Measurements from ENCODE around the gene ZNF614.
"Not testable (repeated sequence)": the region's sequence is repeated elsewhere in the genome, so short reads cannot be mapped to it uniquely, and the experiment has no call there.

The ZNF614 gene

DNA sequence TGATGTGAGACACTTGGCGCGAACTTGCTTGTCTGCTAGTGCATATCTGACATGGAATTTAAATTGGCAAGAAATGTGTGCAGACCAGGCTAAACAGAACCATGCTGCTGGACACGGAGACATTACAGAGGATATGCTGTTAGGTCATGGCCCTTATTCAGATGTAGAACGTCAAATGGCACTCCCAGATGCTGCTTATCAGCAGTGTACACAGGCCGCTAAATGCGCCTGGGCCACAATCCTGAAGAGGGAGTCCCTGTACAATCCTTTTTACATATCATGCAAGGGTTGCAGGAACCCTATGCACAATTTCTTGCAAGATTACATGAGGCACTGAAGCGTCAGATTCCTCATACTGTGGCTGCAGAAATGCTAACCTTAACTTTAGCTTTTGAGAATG lies 50.8 kb downstream of the ZNF614 start:
- TF ChIP-seq GABPA (IDR thresholded peaks at IDR 0.05; ENCODE audit: low read depth) (no peak), POLR2AphosphoS5 (IDR thresholded peaks at IDR 0.05; ENCODE audit: low read depth) (no peak), SPI1 (IDR thresholded peaks at IDR 0.05; ENCODE audit: borderline replicate concordance, low read depth) (no peak)
- TF ChIP-seq, protein P1, sequence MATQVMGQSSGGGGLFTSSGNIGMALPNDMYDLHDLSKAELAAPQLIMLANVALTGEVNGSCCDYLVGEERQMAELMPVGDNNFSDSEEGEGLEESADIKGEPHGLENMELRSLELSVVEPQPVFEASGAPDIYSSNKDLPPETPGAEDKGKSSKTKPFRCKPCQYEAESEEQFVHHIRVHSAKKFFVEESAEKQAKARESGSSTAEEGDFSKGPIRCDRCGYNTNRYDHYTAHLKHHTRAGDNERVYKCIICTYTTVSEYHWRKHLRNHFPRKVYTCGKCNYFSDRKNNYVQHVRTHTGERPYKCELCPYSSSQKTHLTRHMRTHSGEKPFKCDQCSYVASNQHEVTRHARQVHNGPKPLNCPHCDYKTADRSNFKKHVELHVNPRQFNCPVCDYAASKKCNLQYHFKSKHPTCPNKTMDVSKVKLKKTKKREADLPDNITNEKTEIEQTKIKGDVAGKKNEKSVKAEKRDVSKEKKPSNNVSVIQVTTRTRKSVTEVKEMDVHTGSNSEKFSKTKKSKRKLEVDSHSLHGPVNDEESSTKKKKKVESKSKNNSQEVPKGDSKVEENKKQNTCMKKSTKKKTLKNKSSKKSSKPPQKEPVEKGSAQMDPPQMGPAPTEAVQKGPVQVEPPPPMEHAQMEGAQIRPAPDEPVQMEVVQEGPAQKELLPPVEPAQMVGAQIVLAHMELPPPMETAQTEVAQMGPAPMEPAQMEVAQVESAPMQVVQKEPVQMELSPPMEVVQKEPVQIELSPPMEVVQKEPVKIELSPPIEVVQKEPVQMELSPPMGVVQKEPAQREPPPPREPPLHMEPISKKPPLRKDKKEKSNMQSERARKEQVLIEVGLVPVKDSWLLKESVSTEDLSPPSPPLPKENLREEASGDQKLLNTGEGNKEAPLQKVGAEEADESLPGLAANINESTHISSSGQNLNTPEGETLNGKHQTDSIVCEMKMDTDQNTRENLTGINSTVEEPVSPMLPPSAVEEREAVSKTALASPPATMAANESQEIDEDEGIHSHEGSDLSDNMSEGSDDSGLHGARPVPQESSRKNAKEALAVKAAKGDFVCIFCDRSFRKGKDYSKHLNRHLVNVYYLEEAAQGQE (IDR thresholded peaks at IDR 0.05; ENCODE audit: insufficient replicate concordance, low read depth) = no peak
- TF ChIP-seq, protein P2, sequence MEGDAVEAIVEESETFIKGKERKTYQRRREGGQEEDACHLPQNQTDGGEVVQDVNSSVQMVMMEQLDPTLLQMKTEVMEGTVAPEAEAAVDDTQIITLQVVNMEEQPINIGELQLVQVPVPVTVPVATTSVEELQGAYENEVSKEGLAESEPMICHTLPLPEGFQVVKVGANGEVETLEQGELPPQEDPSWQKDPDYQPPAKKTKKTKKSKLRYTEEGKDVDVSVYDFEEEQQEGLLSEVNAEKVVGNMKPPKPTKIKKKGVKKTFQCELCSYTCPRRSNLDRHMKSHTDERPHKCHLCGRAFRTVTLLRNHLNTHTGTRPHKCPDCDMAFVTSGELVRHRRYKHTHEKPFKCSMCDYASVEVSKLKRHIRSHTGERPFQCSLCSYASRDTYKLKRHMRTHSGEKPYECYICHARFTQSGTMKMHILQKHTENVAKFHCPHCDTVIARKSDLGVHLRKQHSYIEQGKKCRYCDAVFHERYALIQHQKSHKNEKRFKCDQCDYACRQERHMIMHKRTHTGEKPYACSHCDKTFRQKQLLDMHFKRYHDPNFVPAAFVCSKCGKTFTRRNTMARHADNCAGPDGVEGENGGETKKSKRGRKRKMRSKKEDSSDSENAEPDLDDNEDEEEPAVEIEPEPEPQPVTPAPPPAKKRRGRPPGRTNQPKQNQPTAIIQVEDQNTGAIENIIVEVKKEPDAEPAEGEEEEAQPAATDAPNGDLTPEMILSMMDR (IDR thresholded peaks at IDR 0.05; ENCODE audit: insufficient read depth, low read length) = no peak
- DNase-seq (ENCODE audit: low read depth in 1 of 2, low spot score in 1 of 2) = no peak
- H3K4me3 ChIP-seq (replicated peaks; ENCODE audit: insufficient read depth, low read length) = no peak overlapping the region
- no peak overlapping the region for H3K27ac ChIP-seq (replicated peaks)
- H3K27me3 ChIP-seq (ENCODE audit: insufficient read depth, poor library complexity, severe bottlenecking) = no peaks in the 10 kb centered on the region

DNA sequence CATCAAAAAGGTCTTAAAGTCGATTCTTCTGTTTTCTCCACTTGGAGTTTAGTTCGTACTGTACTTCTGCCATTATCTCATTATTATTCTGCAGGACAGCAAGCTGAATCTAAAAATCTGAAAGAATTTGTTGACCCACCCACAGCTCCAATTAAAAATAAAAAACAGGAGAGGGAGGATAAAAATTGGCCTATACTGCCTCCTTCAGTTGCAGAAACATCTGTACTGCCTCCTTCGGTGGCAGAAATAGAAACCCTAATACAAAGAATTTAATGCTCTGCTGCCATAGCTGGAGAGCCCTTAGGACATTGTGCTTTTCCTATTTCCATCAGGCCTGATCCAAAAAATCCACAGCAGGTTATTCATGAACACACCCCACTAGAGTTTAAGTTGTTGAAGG lies 51.3 kb downstream of the ZNF614 start:
- DNase-seq (ENCODE audit: low read depth in 1 of 2, low spot score in 1 of 2) = no peak
- TF ChIP-seq SPI1 (IDR thresholded peaks at IDR 0.05; ENCODE audit: borderline replicate concordance, low read depth) = no peak
- Histone ChIP-seq H3K27me3 (ENCODE audit: insufficient read depth, poor library complexity, severe bottlenecking) (no peaks in the 10 kb centered on the region), H3K4me3 (replicated peaks; ENCODE audit: insufficient read depth, low read length) (no peak overlapping the region), H3K27ac (replicated peaks) (no peak overlapping the region)

DNA sequence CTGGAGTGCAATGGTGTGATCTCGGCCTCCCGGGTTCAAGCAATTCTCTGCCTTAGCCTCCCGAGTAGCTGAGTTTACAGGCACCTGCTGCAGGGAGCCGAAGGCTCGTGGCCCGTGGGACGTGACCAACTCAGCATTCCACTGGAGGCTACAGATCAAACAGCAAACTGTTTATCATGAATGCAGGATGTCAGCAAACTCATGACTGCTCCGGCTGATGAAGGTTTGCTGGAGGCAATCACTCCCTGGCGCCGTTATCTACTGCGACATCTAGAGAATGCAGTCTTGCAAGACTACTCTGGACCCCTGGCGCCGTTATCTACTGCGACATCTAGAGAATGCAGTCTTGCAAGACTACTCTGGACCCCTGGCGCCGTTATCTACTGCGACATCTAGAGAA lies 52.4 kb downstream of the ZNF614 start:
- not testable (repeated sequence) for H3K4me3 ChIP-seq (replicated peaks; ENCODE audit: insufficient read depth, low read length); H3K27ac ChIP-seq (replicated peaks); H3K27me3 ChIP-seq (ENCODE audit: insufficient read depth, poor library complexity, severe bottlenecking); DNase-seq (ENCODE audit: low read depth in 1 of 2, low spot score in 1 of 2)

DNA sequence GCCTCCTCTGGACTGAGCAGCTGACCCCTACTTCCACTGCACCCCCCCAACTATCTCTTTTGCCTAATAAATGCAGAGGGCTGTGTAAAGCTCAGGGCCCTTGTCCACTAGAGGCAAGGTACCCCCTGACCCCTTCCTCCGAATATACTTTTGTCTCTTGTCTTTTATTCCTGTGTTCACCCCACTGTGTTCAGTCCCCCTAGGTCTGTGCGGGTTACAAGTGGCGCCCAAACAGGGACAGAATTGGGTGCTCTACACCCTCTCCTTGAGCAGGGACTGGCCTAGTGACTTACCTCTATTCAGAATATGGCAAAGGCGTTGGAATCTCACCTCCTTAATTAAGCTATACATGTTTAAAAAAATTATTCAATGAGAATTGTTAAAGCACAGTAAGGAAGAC lies 56.6 kb downstream of the ZNF614 start:
- TF ChIP-seq, protein P2 (IDR thresholded peaks at IDR 0.05; ENCODE audit: insufficient read depth, low read length) = no peak
- TF ChIP-seq, protein P1 (IDR thresholded peaks at IDR 0.05; ENCODE audit: insufficient replicate concordance, low read depth) = no peak
- no peak overlapping the region for H3K27ac ChIP-seq (replicated peaks)
- DNase-seq (ENCODE audit: low read depth in 1 of 2, low spot score in 1 of 2) = peak; percentile 7 to 22
- no peaks in the 10 kb centered on the region for H3K27me3 ChIP-seq (ENCODE audit: insufficient read depth, poor library complexity, severe bottlenecking)
- no peak overlapping the region for H3K4me3 ChIP-seq (replicated peaks; ENCODE audit: insufficient read depth, low read length)

DNA sequence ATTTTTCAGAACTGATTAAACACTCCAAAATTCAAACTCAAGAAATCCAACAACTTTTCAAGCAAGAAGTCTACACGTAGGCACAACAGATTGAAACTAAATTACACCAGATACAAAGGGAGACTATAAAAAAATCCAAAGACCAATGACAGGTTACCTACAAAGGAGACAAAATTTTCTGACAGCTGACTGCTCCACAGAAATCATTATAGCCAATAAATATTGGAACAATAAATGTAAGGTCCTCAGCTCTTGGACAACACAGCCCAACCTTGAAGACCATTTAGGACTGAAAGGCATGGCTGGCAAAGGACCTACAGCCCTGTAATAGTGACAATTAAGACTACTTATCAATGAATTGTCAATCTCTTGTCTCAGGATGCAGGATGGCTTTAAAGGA lies 57.5 kb downstream of the ZNF614 start:
- TF ChIP-seq GABPA (IDR thresholded peaks at IDR 0.05; ENCODE audit: low read depth) (no peak), POLR2AphosphoS5 (IDR thresholded peaks at IDR 0.05; ENCODE audit: low read depth) (no peak), SPI1 (IDR thresholded peaks at IDR 0.05; ENCODE audit: borderline replicate concordance, low read depth) (no peak)
- TF ChIP-seq, protein P2 (IDR thresholded peaks at IDR 0.05; ENCODE audit: insufficient read depth, low read length) = no peak
- TF ChIP-seq, protein P1 (IDR thresholded peaks at IDR 0.05; ENCODE audit: insufficient replicate concordance, low read depth) = no peak
- DNase-seq (ENCODE audit: low read depth in 1 of 2, low spot score in 1 of 2) = no peak
- H3K27ac ChIP-seq (replicated peaks) = no peak overlapping the region
- no peaks in the 10 kb centered on the region for H3K27me3 ChIP-seq (ENCODE audit: insufficient read depth, poor library complexity, severe bottlenecking)
- no peak overlapping the region for H3K4me3 ChIP-seq (replicated peaks; ENCODE audit: insufficient read depth, low read length)
